22Rv1 (cell line): ENCODE measurements around the gene GYG2.

Source experiments
- CTCF ChIP-seq: fragments of 450-650 bp; IDR thresholded peaks from 2 replicates; pipeline ENCODE4 v1.5.1; 2017; ENCODE audit warnings: mild to moderate bottlenecking
- ZFX ChIP-seq: fragments of 450-650 bp; IDR thresholded peaks from 2 replicates; pipeline ENCODE4 v1.6.1; 2017; ENCODE audit warnings: antibody characterized with exemption, borderline replicate concordance

- TF ChIP-seq CTCF (no peak), ZFX (no peak)
These were observed 78.6 kb downstream of the GYG2 start for GRCh38 chrX:2907295-2907694.
